K562 (cell line): Measurements from ENCODE around the gene ZNF609. TPM values are rescaled to one million over a fixed set of nuclear protein-coding genes. Genes with fewer than 3 reads are reported as not detected.

Experiments used
- ATAC-seq: fragments of 200-7000 bp; cut with Tn5 transposase; 3 replicates; pipeline ENCODE4 v1.9.1; 2020; ENCODE audit warnings: moderate library complexity
- BruUV-seq: library from RNA; stranded (reverse); fragments of 400-500 nt; replicated peaks from 2 replicates; lab custom pipeline; 2021; lab: Mats Ljungman, UMichigan
- CTCF ChIA-PET: fragments of 300-600 bp; formaldehyde crosslinking; extraction: SDS; loops from one replicate; lab custom pipeline; 2021; ENCODE audit warnings: low intra/inter-chr PET ratio; lab: Yijun Ruan, JAX
- POLR2A ChIA-PET: fragments of 300-600, 350-650 bp; sonication (Branson Sonifier 250); formaldehyde crosslinking; extraction: SDS; loops from one replicate; lab custom pipeline; 2021; ENCODE audit warnings: antibody characterized with exemption, inconsistent platforms; lab: Yijun Ruan, JAX
- DNase-seq, 4 experiments: peaks; one replicate each; pipeline versions ENCODE4 v3.0.0 to v3.0.0-alpha.2; 2011 to 2018; ENCODE audit warnings: low spot score in 3 of 4, mixed read lengths in 3 of 4; ENCODE audit errors: extremely low read depth in 1 of 4
- FAIRE-seq: peaks from 2 replicates; lab custom pipeline; 2011; peaks lifted over from hg19 to GRCh38; lab: Jason Lieb, UNC
- H2AFZ ChIP-seq: 2 replicates; pipeline ENCODE4 v1.6.0; 2011; ENCODE audit warnings: low read depth, low read length, control low read depth, inconsistent platforms
- H3K27ac ChIP-seq: fragments of 200-600 bp; 3 replicates; pipeline ENCODE4 v1.8.0; 2011; ENCODE audit warnings: low read depth, mild to moderate bottlenecking, control low read depth, inconsistent platforms, low read length, moderate library complexity, mixed read lengths; ENCODE audit errors: extremely low read depth
- H3K27me3 ChIP-seq, 2 experiments: fragments of 300-600 bp in 1 of 2; 2 replicates in 1 of 2; 3 replicates in 1 of 2; pipeline versions ENCODE4 v1.6.0 to v1.8.0; 2011; ENCODE audit warnings: inconsistent platforms in 2 of 2, low read length in 2 of 2, mild to moderate bottlenecking in 1 of 2, mixed read lengths in 1 of 2, moderate library complexity in 1 of 2; ENCODE audit not compliant: control insufficient read depth in 2 of 2, insufficient read depth in 2 of 2
- H3K36me3 ChIP-seq: fragments of 300-600 bp; 3 replicates; pipeline ENCODE4 v1.8.0; 2011; ENCODE audit warnings: mild to moderate bottlenecking, low read length, inconsistent platforms; ENCODE audit not compliant: control insufficient read depth, insufficient read depth
- H3K4me1 ChIP-seq, 2 experiments: fragments of 200-600 bp in 1 of 2; replicated peaks in 1 of 2; 2 replicates in 1 of 2; 3 replicates in 1 of 2; pipeline versions ENCODE4 v1.5.1 to v1.8.0; 2011; ENCODE audit warnings: inconsistent platforms in 2 of 2, low read length in 2 of 2, mild to moderate bottlenecking in 1 of 2, mixed read lengths in 1 of 2, moderate library complexity in 1 of 2; ENCODE audit not compliant: control insufficient read depth in 2 of 2, insufficient read depth in 2 of 2
- H3K4me2 ChIP-seq: 2 replicates; pipeline ENCODE4 v1.6.1; 2011; ENCODE audit warnings: low read length, control low read depth, inconsistent platforms, mixed read lengths; ENCODE audit not compliant: insufficient read depth
- H3K4me3 ChIP-seq: fragments of 200-600 bp; sonication (generic), shearing (Covaris generic); 2 replicates; pipeline ENCODE4 v1.5.1; 2016; ENCODE audit warnings: control low read depth, inconsistent platforms
- H3K79me2 ChIP-seq: fragments of 200-600 bp; 3 replicates; pipeline ENCODE4 v1.8.0; 2011; ENCODE audit warnings: low read length, inconsistent platforms; ENCODE audit not compliant: control insufficient read depth, insufficient read depth
- H3K9ac ChIP-seq, 2 experiments: 2 replicates each; pipeline versions ENCODE4 v1.6.0 to v1.6.1; 2011; ENCODE audit warnings: low read depth in 2 of 2, low read length in 2 of 2, control low read depth in 1 of 2, inconsistent platforms in 1 of 2, mild to moderate bottlenecking in 1 of 2, mixed read lengths in 1 of 2; ENCODE audit not compliant: insufficient read depth in 1 of 2
- H3K9me1 ChIP-seq: one replicate; pipeline ENCODE4 v1.6.0; 2011; ENCODE audit warnings: inconsistent platforms, mild to moderate bottlenecking, low read length, moderate library complexity; ENCODE audit not compliant: control insufficient read depth, insufficient read depth
- H3K9me3 ChIP-seq: replicated peaks from 2 replicates; pipeline ENCODE4 v1.5.1; 2011; ENCODE audit warnings: low read depth, low read length, inconsistent platforms; ENCODE audit not compliant: control insufficient read depth, insufficient read depth
- H4K20me1 ChIP-seq: replicated peaks from 2 replicates; pipeline ENCODE4 v1.6.1; 2011; ENCODE audit warnings: low read length, inconsistent platforms, mixed read lengths; ENCODE audit not compliant: control insufficient read depth, insufficient read depth
- BCL6 ChIP-seq: fragments of 250-450 bp; sonication (Bioruptor Pico); IDR thresholded peaks from 2 replicates; pipeline ENCODE4 v1.4.0; 2020
- BRF1 ChIP-seq: IDR thresholded peaks from 3 replicates; pipeline ENCODE4 v1.6.1; 2011; ENCODE audit warnings: borderline replicate concordance, mild to moderate bottlenecking; ENCODE audit not compliant: insufficient read length; ENCODE audit errors: extremely low read depth
- CHD2 ChIP-seq: IDR thresholded peaks from 2 replicates; pipeline ENCODE4 v1.6.1; 2011; ENCODE audit warnings: low read depth, low read length
- KDM2B ChIP-seq: fragments of 250-450 bp; sonication (Bioruptor Pico); IDR thresholded peaks from 2 replicates; pipeline ENCODE4 v1.8.0; 2021; ENCODE audit warnings: mild to moderate bottlenecking, moderate library complexity
- NFYB ChIP-seq: IDR thresholded peaks from 2 replicates; pipeline ENCODE4 v1.6.1; 2011; ENCODE audit warnings: mild to moderate bottlenecking, moderate library complexity; ENCODE audit not compliant: insufficient read length; ENCODE audit errors: extremely low read depth
- SIRT6 ChIP-seq: IDR thresholded peaks from one replicate; pipeline ENCODE4 v1.6.1; 2012; ENCODE audit warnings: low read depth, mild to moderate bottlenecking, control low read depth, inconsistent platforms, low read length, moderate library complexity
- TSC22D4 ChIP-seq: fragments of 450-650 bp; IDR thresholded peaks from 2 replicates; pipeline ENCODE4 v1.6.1; 2016; ENCODE audit warnings: missing genetic modification characterization, missing biosample characterization, control low read depth
- ZBTB2 ChIP-seq: fragments of 450-650 bp; IDR thresholded peaks from 2 replicates; pipeline ENCODE4 v1.6.1; 2016; ENCODE audit warnings: antibody characterized with exemption
- ZMIZ1 ChIP-seq, 2 experiments: fragments of 150-350 bp in 1 of 2; IDR thresholded peaks; 2 replicates each; pipeline ENCODE4 v1.6.1; 2012 to 2016; ENCODE audit warnings: low read depth in 2 of 2, low read length in 2 of 2, mild to moderate bottlenecking in 1 of 2, moderate library complexity in 1 of 2
- WGBS: fragments of 100-300 bp; shearing (Covaris generic); methylation state at CpG from one replicate; pipeline ENCODE4 v1.1.6; 2016; ENCODE audit warnings: low coverage, mixed read lengths; ENCODE audit not compliant: insufficient coverage; ENCODE audit errors: missing lambda C conversion rate; 5-methylcytosine and 5-hydroxymethylcytosine counted together
- in situ Hi-C: fragments of 300-500 bp; cut with MboI; formaldehyde crosslinking; loops from 4 replicates; pipeline ENCODE4 v1.15.0; 2018; ENCODE audit warnings: inconsistent platforms, mixed read lengths
- intact Hi-C: fragments of 100-400 bp; cut with micrococcal nuclease; formaldehyde crosslinking; loops from 2 replicates; pipeline ENCODE4 v1.14.2; 2022
- polyA plus RNA-seq, 8 experiments: library from polyadenylated mRNA; depleted of rRNA in 4 of 8; stranded (reverse) in 5 of 8; unstranded in 3 of 8; fragments of >200 nt; fragmentation: Nextera tagmentation in 2 of 8; fragmentation: Illumina TruSeq in 1 of 8; extraction: Ambion mirVana in 2 of 8; extraction: Trizol in 1 of 8; gene quantifications; 2 replicates each; pipeline versions ENCODE4 v1.2.1 to v1.2.3, GENCODE V29; 2011 to 2014; ENCODE audit warnings: inconsistent platforms in 1 of 8, missing spikeins in 1 of 8
- total RNA-seq, 7 experiments: library from RNA; depleted of rRNA in 6 of 7; stranded (reverse); fragments of >200 nt in 6 of 7; fragmentation: Illumina TruSeq in 2 of 7; extraction: Trizol in 2 of 7; gene quantifications; 2 replicates each; pipeline versions ENCODE4 v1.2.1 to v1.2.3, GENCODE V29; 2011 to 2021; ENCODE audit warnings: low replicate concordance in 1 of 7
- TF ChIP-seq, protein P1 (sequence below): fragments of 450-650 bp; formaldehyde crosslinking; IDR thresholded peaks from 2 replicates; pipeline ENCODE4 v1.4.0; 2020; ENCODE audit warnings: mild to moderate bottlenecking, mixed read lengths
- TF ChIP-seq, protein P2 (sequence below): fragments of 250-450 bp; sonication (Bioruptor Pico); IDR thresholded peaks from 2 replicates; pipeline ENCODE4 v1.8.0; 2021; ENCODE audit warnings: moderate library complexity, mild to moderate bottlenecking, inconsistent platforms
- TF ChIP-seq, protein P3 (sequence below): fragments of 450-650 bp; formaldehyde crosslinking; IDR thresholded peaks from 2 replicates; pipeline ENCODE4 v1.4.0; 2022; ENCODE audit warnings: missing genetic modification characterization

Gene ZNF609
- total and polyA plus RNA-seq, 9 of the 15 experiments (the other 6 are each of a cell fraction or from before 2014, with no cell fraction given), result 3.0 to 38.7 (median 17.8) TPM

GRCh38 chr15:64705006-64705405 lies 244.6 kb downstream of the ZNF609 start:
- in situ Hi-C loops, result no loop called here
- TF ChIP-seq, protein P1, sequence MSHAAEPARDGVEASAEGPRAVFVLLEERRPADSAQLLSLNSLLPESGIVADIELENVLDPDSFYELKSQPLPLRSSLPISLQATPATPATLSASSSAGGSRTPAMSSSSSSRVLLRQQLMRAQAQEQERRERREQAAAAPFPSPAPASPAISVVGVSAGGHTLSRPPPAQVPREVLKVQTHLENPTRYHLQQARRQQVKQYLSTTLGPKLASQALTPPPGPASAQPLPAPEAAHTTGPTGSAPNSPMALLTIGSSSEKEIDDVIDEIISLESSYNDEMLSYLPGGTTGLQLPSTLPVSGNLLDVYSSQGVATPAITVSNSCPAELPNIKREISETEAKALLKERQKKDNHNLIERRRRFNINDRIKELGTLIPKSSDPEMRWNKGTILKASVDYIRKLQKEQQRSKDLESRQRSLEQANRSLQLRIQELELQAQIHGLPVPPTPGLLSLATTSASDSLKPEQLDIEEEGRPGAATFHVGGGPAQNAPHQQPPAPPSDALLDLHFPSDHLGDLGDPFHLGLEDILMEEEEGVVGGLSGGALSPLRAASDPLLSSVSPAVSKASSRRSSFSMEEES, result no peak
- TF ChIP-seq, protein P2, sequence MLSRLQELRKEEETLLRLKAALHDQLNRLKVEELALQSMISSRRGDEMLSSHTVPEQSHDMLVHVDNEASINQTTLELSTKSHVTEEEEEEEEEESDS (CRISPR knock-in tag), result no peak
- no peak for TF ChIP-seq SIRT6
- no peak for TF ChIP-seq ZBTB2
- no peak for TF ChIP-seq CHD2
- no peak for TF ChIP-seq BRF1
- no peak for TF ChIP-seq NFYB
- no peak for TF ChIP-seq BCL6 (CRISPR knock-in tag)
- TF ChIP-seq KDM2B (CRISPR knock-in tag), result no peak
- TF ChIP-seq ZMIZ1 (IDR thresholded peaks at IDR 0.05; ENCODE audit: low read depth in 2 of 2, low read length in 2 of 2), result no peak
- no peak for TF ChIP-seq TSC22D4
- TF ChIP-seq, protein P3, sequence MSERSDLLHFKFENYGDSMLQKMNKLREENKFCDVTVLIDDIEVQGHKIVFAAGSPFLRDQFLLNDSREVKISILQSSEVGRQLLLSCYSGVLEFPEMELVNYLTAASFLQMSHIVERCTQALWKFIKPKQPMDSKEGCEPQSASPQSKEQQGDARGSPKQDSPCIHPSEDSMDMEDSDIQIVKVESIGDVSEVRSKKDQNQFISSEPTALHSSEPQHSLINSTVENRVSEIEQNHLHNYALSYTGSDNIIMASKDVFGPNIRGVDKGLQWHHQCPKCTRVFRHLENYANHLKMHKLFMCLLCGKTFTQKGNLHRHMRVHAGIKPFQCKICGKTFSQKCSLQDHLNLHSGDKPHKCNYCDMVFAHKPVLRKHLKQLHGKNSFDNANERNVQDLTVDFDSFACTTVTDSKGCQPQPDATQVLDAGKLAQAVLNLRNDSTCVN (CRISPR knock-in tag), result no peak

More at GRCh38 chr15:64705006-64705405, 244.6 kb downstream of the ZNF609 start:
- 0 out of 2 replicates have a peak, but pooled peaks cover 4% of the 10 kb centered on the region for H4K20me1 ChIP-seq
- ChIA-PET CTCF (no interaction called here), POLR2A (interaction anchor here (0.6 to 2.0 kb wide), 5 partner anchors 9 to 580 kb away, joined by 3 to 7 read pairs (median 3); no protein-coding TSS in a partner anchor)
- ATAC-seq (no peak), DNase-seq (no peak), FAIRE-seq (no peak)
- H3K9me1 ChIP-seq, result no peaks in the 10 kb centered on the region
- H3K4me2 ChIP-seq, result no peak overlapping the region
- no peak overlapping the region for H2AFZ ChIP-seq
- H3K27me3 ChIP-seq, result no peaks in the 10 kb centered on the region
- H3K79me2 ChIP-seq, result peaks cover 29% of the 10 kb centered on the region
- intact Hi-C loops, result no loop called here
- peaks cover 4% of the 10 kb centered on the region; the same call in 2 of the 3 replicates for H3K36me3 ChIP-seq
- BruUV-seq, result no TSS peak
- H3K27ac ChIP-seq, result no peak overlapping the region
- no peak overlapping the region for H3K4me3 ChIP-seq
- 30% methylated on average over 3 of the region's 3 CpGs for WGBS
- H3K4me1 ChIP-seq, result peaks cover 18 to 25% of the 10 kb centered on the region in 2 experiments
- H3K9me3 ChIP-seq, result no peaks in the 10 kb centered on the region
- no peak overlapping the region for H3K9ac ChIP-seq
